ENCODE measurements around the gene SETBP1. TPM values are rescaled to one million over a fixed set of nuclear protein-coding genes. Genes with fewer than 3 reads are reported as not detected.

SETBP1 gene
- 16.8 TPM for polyA plus RNA-seq

- H3K4me3 Mint-ChIP-seq, result no peak within 1 kb of the TSS
- H3K27ac Mint-ChIP-seq, result peak within 1 kb of the TSS in 2 of 3 donors; percentile 74 to 93
- no peaks in the 10 kb centered on the region for H3K9me3 Mint-ChIP-seq
- H3K36me3 Mint-ChIP-seq, result no peaks in the 10 kb centered on the region
- no peaks in the 10 kb centered on the region for H3K27me3 Mint-ChIP-seq
- H3K4me1 Mint-ChIP-seq, result peaks cover 0 to 12% (median 5%) of the 10 kb centered on the region in 3 donors
These were observed at the start of gene SETBP1 for GRCh38 chr18:44680273-44681075. SETBP1 (plus strand) TSS chr18:44680888; CDS start chr18:44701347, 20,459 bp downstream.

- H3K27ac Mint-ChIP-seq, result no peak overlapping the region
- H3K4me3 Mint-ChIP-seq, result no peak overlapping the region
- peaks cover 4 to 6% (median 5%) of the 10 kb centered on the region in 3 donors for H3K4me1 Mint-ChIP-seq
- H3K27me3 Mint-ChIP-seq, result no peaks in the 10 kb centered on the region
- H3K9me3 Mint-ChIP-seq, result peaks cover 0 to 3% (median 0%) of the 10 kb centered on the region in 3 donors
- H3K36me3 Mint-ChIP-seq, result no peaks in the 10 kb centered on the region
These were observed 48.1 kb upstream of the SETBP1 start for GRCh38 chr18:44632469-44633145.

DNA sequence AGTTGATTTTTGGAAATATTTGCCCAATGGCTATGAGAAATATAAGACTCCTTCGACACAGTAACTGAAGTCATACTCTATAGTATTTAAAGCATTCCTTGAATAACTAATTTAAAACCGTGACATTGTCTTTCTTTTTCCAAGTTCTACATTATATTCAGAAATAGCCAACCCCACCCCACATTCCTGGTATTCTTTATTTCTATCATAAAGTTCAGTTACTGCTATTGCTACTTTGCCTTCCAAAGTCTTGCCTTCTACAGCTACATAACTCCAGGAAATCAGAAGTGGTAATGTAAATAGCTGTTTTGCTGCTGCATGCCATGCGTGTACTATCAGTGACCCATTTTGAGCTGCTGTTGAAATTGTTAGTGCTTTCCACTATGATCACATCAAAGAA lies 45.1 kb upstream of the SETBP1 start:
- H3K4me3 Mint-ChIP-seq, result no peak overlapping the region

DNA sequence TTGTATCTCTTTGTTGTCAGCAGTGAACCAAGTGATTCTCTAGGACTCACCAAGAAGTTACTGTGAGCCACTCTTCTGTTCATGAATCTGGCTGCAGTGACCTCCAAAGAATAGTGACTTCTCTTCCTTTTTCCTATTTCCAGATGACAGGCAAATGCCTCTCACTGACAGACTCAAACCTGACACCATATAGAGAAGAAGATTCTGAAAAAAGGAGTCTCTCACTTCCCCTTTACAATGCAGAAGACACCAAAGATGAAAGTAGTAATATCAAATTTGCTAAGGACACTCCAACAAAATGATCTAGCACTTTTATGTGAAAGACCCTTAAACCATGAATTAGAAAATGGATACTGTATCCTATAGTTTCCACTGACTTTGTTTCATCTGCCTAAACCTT lies 44.4 kb upstream of the SETBP1 start:
- Mint-ChIP-seq H3K36me3 (no peaks in the 10 kb centered on the region), H3K4me1 (peaks cover 4 to 6% (median 5%) of the 10 kb centered on the region in 3 donors), H3K27ac (no peak overlapping the region), H3K27me3 (no peaks in the 10 kb centered on the region), H3K4me3 (no peak overlapping the region), H3K9me3 (peaks cover 0 to under 1% (median 0%) of the 10 kb centered on the region in 3 donors)

More for the DNA sequence above, 45.1 kb upstream of the SETBP1 start:
- Mint-ChIP-seq H3K4me1 (peaks cover 4 to 6% (median 5%) of the 10 kb centered on the region in 3 donors), H3K36me3 (no peaks in the 10 kb centered on the region), H3K27ac (no peak overlapping the region), H3K27me3 (no peaks in the 10 kb centered on the region), H3K9me3 (peaks cover 0 to 3% (median 0%) of the 10 kb centered on the region in 3 donors)

GRCh38 chr18:44637210-44638033 lies 43.3 kb upstream of the SETBP1 start:
- peaks cover 4 to 6% (median 5%) of the 10 kb centered on the region in 3 donors for H3K4me1 Mint-ChIP-seq
- H3K27me3 Mint-ChIP-seq, result no peaks in the 10 kb centered on the region
- no peaks in the 10 kb centered on the region for H3K36me3 Mint-ChIP-seq
- no peaks in the 10 kb centered on the region for H3K9me3 Mint-ChIP-seq
- H3K4me3 Mint-ChIP-seq, result no peak overlapping the region
- no peak overlapping the region for H3K27ac Mint-ChIP-seq

DNA sequence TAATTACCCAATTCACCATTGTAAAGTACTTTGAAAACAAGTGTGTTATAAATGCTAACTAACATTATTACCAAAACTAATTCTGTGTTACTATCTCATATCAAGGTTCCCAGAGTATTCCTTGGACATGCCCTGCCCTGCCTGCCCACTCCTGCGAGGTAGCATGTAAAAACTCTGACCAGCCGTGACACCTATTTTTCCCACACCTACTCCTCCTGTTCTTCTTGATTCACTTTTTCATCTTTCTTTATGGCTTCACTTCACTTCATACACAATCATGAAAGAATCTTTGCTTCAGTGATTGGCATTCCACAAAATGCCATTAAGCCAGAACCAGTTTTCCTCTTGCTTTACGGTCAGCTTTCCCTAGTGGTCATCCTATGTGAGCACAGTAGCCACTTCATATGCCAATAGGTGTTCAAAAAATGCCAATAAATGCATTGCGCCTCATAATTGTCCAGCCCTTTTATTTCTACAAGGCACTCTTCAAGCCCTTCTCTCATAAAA lies 42.6 kb upstream of the SETBP1 start:
- no peaks in the 10 kb centered on the region for H3K27me3 Mint-ChIP-seq
- no peak overlapping the region for H3K4me3 Mint-ChIP-seq
- H3K9me3 Mint-ChIP-seq, result no peaks in the 10 kb centered on the region
- no peaks in the 10 kb centered on the region for H3K36me3 Mint-ChIP-seq
- peaks cover 4 to 6% (median 5%) of the 10 kb centered on the region in 3 donors for H3K4me1 Mint-ChIP-seq
- H3K27ac Mint-ChIP-seq, result no peak overlapping the region

DNA sequence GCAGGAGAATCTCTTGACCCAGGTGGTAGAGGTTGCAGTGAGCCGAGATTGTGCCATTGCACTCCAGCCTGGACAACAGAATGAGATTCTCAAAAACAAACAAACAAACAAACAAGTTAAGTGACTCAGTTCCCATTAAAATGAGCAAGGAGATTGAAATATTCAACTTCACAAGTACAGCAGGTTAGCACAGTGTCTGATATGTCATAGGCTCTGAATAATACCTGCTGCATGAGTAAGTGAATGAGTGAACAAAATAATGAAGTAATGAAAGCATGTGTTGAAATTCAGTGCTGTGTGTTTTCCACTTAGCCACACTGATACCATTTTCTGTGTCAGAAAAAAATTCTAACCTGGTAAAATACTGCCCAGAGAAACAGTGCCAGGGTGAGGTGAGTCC lies 41.9 kb upstream of the SETBP1 start:
- no peaks in the 10 kb centered on the region for H3K9me3 Mint-ChIP-seq
- H3K27me3 Mint-ChIP-seq, result no peaks in the 10 kb centered on the region
- peaks cover 4 to 6% (median 5%) of the 10 kb centered on the region in 3 donors for H3K4me1 Mint-ChIP-seq
- H3K36me3 Mint-ChIP-seq, result no peaks in the 10 kb centered on the region
- no peak overlapping the region for H3K4me3 Mint-ChIP-seq
- no peak overlapping the region for H3K27ac Mint-ChIP-seq

DNA sequence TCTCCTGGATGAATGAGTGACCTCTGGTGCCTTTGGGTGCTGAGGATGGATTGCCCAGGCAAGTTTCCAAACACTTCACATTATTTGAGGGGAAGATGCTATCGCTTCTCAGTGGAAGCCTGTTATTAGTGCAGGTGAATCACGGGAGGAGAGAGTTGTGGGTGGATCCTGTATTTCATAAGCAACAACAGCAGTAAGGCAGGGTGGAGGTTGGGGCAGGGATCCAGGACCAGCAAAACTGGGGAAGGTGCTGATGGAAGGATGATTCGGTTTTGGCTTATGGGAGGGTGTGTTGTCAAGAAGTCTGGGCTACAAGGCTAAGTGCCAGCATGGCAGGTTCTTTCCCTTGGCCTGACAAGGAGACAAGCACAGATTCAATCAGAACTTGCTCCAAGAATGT lies 37.7 kb upstream of the SETBP1 start:
- Mint-ChIP-seq H3K9me3 (no peaks in the 10 kb centered on the region), H3K4me3 (no peak overlapping the region), H3K27me3 (no peaks in the 10 kb centered on the region), H3K36me3 (no peaks in the 10 kb centered on the region), H3K27ac (peak overlapping the region in 1 of 3 donors; percentile 89), H3K4me1 (peaks cover 0 to 1% (median 0%) of the 10 kb centered on the region in 3 donors)

GRCh38 chr18:44651478-44651877 lies 29.2 kb upstream of the SETBP1 start:
- H3K9me3 Mint-ChIP-seq, result no peaks in the 10 kb centered on the region
- no peak overlapping the region for H3K27ac Mint-ChIP-seq
- no peaks in the 10 kb centered on the region for H3K36me3 Mint-ChIP-seq
- no peak overlapping the region for H3K4me3 Mint-ChIP-seq
- no peaks in the 10 kb centered on the region for H3K27me3 Mint-ChIP-seq
- H3K4me1 Mint-ChIP-seq, result no peaks in the 10 kb centered on the region

- Mint-ChIP-seq H3K27me3 (no peaks in the 10 kb centered on the region), H3K27ac (no peak overlapping the region), H3K4me3 (no peak overlapping the region), H3K4me1 (no peaks in the 10 kb centered on the region), H3K9me3 (no peaks in the 10 kb centered on the region), H3K36me3 (no peaks in the 10 kb centered on the region)
These were observed 28.6 kb upstream of the SETBP1 start for GRCh38 chr18:44651918-44652572.

DNA sequence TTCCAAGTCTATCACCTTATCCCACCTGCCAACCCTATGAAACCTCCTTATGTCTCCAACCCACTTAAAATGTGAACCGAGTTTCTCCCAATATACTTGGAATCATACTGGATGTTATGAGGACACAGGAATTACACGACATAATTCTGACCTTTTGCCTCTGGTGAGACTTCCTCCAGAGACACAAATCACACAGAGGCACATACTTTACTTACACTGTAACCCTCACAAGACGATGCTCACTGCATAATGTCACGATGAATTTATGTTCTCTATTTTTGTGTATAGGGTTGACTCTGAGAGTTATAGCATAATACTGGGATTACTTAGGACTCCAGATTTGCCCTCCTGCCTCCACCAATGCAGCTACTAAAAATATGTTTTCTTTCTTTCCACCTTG lies 28.0 kb upstream of the SETBP1 start:
- Mint-ChIP-seq H3K4me3 (no peak overlapping the region), H3K4me1 (no peaks in the 10 kb centered on the region), H3K27ac (no peak overlapping the region), H3K27me3 (no peaks in the 10 kb centered on the region), H3K36me3 (no peaks in the 10 kb centered on the region), H3K9me3 (no peaks in the 10 kb centered on the region)

- Mint-ChIP-seq H3K4me3 (no peak overlapping the region), H3K27ac (no peak overlapping the region), H3K4me1 (no peaks in the 10 kb centered on the region), H3K27me3 (no peaks in the 10 kb centered on the region), H3K36me3 (no peaks in the 10 kb centered on the region), H3K9me3 (no peaks in the 10 kb centered on the region)
These were observed 26.1 kb upstream of the SETBP1 start for GRCh38 chr18:44654573-44654972.

DNA sequence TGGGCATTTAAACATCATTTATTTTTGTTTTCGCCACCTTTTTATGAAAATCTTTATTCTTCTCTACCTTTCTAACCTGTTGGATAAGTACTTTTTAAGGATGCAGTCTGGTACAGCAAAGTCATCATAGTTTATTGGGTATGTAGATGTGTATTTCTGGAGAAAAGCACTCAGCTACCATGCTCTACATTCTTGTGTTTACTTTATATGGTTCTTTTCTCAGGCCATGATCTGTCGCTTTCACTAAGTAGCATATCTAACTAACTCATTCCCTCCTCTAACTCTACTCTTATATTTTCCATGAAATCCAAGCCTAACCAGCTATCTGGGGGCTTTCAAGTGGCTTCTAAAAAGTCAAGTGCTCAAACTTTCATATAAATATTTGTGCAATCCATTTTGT lies 25.3 kb upstream of the SETBP1 start:
- Mint-ChIP-seq H3K9me3 (no peaks in the 10 kb centered on the region), H3K27me3 (no peaks in the 10 kb centered on the region), H3K27ac (no peak overlapping the region), H3K36me3 (peaks cover 3% of the 10 kb centered on the region), H3K4me3 (no peak overlapping the region), H3K4me1 (no peaks in the 10 kb centered on the region)

- peaks cover 0 to 1% (median 0%) of the 10 kb centered on the region in 3 donors for H3K9me3 Mint-ChIP-seq
- no peak overlapping the region for H3K27ac Mint-ChIP-seq
- peaks cover 3% of the 10 kb centered on the region for H3K27me3 Mint-ChIP-seq
- H3K4me1 Mint-ChIP-seq, result no peaks in the 10 kb centered on the region
- peaks cover 3% of the 10 kb centered on the region for H3K36me3 Mint-ChIP-seq
- H3K4me3 Mint-ChIP-seq, result no peak overlapping the region
These were observed 20.9 kb upstream of the SETBP1 start for GRCh38 chr18:44659771-44660170.

Data from IgD-negative memory B cell (primary cell).